MM.1S (cell line): ENCODE results near the gene CHN2.

ENCODE experiments used
- EZH2 ChIP-seq: fragments of 300-600 bp; sonication (generic); optimal IDR thresholded peaks from 2 replicates; pipeline ENCODE3; 2017; ENCODE audit warnings: low read depth, mild to moderate bottlenecking, antibody characterized with exemption, low read length, mixed read lengths
- TF ChIP-seq, protein P1 (sequence below): fragments of 300-600 bp; sonication (generic); IDR thresholded peaks from 2 replicates; pipeline ENCODE4 v1.5.1; 2016; ENCODE audit warnings: antibody characterized with exemption, low read length, mixed read lengths

DNA sequence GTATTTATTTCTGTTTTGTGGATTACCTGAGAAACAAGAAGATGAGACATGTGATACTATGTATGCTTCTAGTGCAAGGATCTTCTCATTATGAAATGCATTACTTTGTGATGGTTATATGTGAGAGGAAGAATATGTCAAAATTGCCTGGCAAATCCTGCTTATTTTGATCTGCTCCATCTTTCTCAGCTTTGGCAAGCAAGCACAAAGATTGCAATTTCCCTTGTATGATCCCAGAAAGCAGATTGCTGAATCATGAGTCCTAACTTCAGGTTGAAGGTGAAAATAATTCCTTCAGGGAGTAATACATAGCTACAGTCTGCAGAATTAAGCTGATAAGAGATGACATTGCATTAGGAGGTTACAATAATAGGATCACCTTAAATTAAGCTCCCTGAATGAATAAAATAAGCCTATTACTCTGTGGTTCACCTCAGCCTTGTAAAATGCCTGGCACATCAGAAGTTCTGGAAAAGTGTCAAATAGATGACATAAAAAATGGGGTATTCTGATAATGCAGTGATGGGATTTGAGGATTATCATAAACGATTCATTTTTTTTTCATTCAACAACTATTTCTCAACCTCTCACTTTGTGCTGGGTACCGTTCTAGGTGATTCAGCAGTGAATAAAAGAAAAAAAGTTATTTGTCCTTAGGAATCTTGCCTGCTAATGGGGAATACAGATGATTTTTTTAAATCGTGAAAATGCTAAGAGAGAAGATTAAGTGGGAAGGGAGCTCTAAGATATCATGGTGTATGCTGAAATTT is 120.7 kb downstream of the CHN2 start:
- no peak for TF ChIP-seq EZH2
- TF ChIP-seq, protein P1, sequence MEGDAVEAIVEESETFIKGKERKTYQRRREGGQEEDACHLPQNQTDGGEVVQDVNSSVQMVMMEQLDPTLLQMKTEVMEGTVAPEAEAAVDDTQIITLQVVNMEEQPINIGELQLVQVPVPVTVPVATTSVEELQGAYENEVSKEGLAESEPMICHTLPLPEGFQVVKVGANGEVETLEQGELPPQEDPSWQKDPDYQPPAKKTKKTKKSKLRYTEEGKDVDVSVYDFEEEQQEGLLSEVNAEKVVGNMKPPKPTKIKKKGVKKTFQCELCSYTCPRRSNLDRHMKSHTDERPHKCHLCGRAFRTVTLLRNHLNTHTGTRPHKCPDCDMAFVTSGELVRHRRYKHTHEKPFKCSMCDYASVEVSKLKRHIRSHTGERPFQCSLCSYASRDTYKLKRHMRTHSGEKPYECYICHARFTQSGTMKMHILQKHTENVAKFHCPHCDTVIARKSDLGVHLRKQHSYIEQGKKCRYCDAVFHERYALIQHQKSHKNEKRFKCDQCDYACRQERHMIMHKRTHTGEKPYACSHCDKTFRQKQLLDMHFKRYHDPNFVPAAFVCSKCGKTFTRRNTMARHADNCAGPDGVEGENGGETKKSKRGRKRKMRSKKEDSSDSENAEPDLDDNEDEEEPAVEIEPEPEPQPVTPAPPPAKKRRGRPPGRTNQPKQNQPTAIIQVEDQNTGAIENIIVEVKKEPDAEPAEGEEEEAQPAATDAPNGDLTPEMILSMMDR: no peak
